ENCODE results near the gene NHLRC4. TPM values are rescaled to one million over a fixed set of nuclear protein-coding genes. Genes with fewer than 3 reads are reported as not detected.

Gene NHLRC4
- total RNA-seq, 1 donor from 2014 or later: 1.3 TPM

- H3K4me1 Mint-ChIP-seq (ENCODE audit: low read depth): peaks cover 4% of the 10 kb centered on the region
Observed at GRCh38 chr16:600781-601180, 34.0 kb downstream of the NHLRC4 start.

DNA sequence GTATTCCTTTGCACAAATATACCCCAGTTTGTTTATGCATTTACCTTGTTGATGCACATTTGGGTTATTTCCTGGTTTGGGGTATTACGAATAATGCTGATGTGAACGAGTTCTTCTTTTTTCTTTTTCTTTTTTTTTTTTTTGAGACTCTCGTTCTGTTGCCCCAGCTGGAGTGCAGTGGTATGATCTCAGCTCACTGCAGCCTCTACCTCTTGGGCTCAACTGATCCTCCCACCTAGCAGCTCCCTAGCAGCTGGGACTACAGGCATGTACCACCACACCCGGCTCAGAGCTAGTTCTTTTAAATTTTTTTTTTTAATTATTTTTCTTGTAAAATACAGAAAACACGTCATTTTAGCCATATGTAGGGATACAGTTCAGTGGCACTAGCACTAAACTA is 37.1 kb downstream of the NHLRC4 start:
- intact Hi-C loops (cut with micrococcal nuclease): no loop called here
- H3K27ac Mint-ChIP-seq: no peak overlapping the region

More at GRCh38 chr16:600781-601180, 34.0 kb downstream of the NHLRC4 start:
- Mint-ChIP-seq H3K27ac (no peak overlapping the region), H3K4me3 (ENCODE audit: low read depth) (no peak overlapping the region), H3K36me3 (ENCODE audit: low read depth) (peaks cover 17% of the 10 kb centered on the region), H3K9me3 (no peaks in the 10 kb centered on the region), H3K27me3 (ENCODE audit: low read depth) (no peaks in the 10 kb centered on the region)
- DNase-seq (ENCODE audit: low spot score): no peak
- intact Hi-C loops (cut with micrococcal nuclease): no loop called here

GRCh38 chr16:606656-607307 is 40.0 kb downstream of the NHLRC4 start:
- Mint-ChIP-seq H3K4me1 (ENCODE audit: low read depth) (peaks cover 2% of the 10 kb centered on the region), H3K27ac (no peak overlapping the region), H3K9me3 (no peaks in the 10 kb centered on the region), H3K4me3 (ENCODE audit: low read depth) (no peak overlapping the region), H3K27me3 (ENCODE audit: low read depth) (no peaks in the 10 kb centered on the region), H3K36me3 (ENCODE audit: low read depth) (no peaks in the 10 kb centered on the region)
- intact Hi-C loops (cut with micrococcal nuclease): no loop called here
- DNase-seq (ENCODE audit: low spot score): no peak

More for the DNA sequence above, 37.1 kb downstream of the NHLRC4 start:
- DNase-seq (ENCODE audit: low spot score): no peak
- no peaks in the 10 kb centered on the region for H3K36me3 Mint-ChIP-seq (ENCODE audit: low read depth)
- no peaks in the 10 kb centered on the region for H3K27me3 Mint-ChIP-seq (ENCODE audit: low read depth)
- no peaks in the 10 kb centered on the region for H3K9me3 Mint-ChIP-seq
- peaks cover 1% of the 10 kb centered on the region for H3K4me1 Mint-ChIP-seq (ENCODE audit: low read depth)
- H3K4me3 Mint-ChIP-seq (ENCODE audit: low read depth): no peak overlapping the region

DNA sequence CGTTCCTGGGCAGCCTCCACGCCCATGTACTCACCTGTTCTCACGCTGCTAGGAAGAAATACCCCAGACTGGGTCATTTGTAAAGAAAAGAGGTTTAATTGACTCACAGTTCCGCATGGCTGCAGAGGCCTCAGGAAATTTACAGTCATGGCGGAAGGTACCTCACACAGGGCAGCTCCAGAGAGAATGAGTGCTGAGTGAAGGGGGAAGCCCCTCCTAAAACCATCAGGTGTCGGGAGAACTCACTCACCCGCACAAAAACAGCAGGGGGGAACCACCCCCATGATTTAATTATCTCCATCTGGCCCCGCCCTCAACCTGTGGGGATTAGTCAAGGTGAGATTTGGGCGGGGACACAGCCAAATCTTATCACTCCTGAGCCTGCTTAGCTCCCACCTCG is 41.2 kb downstream of the NHLRC4 start:
- intact Hi-C loops (cut with micrococcal nuclease): no loop called here
- no peak overlapping the region for H3K27ac Mint-ChIP-seq

DNA sequence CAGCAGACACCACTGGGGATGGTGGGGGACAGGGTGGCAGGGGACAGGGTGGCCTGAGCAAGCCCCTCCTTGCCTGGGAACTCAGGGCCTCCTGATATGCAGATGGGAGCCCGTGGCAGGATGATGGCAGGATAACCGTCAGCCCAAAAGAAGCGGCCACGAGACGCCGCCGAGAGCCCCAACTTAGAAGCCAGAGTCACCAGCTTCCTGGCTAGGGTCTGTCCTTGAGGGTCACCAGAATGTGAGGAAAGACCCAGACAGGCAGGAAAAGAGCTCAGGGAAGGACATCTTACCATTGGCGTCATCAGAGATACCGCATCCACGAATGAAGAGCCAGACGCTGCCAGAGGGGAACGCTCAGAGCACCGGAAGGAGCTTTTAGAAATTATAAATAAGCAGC is 42.5 kb downstream of the NHLRC4 start:
- Mint-ChIP-seq H3K36me3 (ENCODE audit: low read depth) (no peaks in the 10 kb centered on the region), H3K27me3 (ENCODE audit: low read depth) (no peaks in the 10 kb centered on the region), H3K4me1 (ENCODE audit: low read depth) (peaks cover 2% of the 10 kb centered on the region), H3K4me3 (ENCODE audit: low read depth) (no peak overlapping the region), H3K27ac (no peak overlapping the region), H3K9me3 (no peaks in the 10 kb centered on the region)
- intact Hi-C loops (cut with micrococcal nuclease): no loop called here
- no peak for DNase-seq (ENCODE audit: low spot score)

More for the DNA sequence above, 41.2 kb downstream of the NHLRC4 start:
- Mint-ChIP-seq H3K4me1 (ENCODE audit: low read depth) (peaks cover 2% of the 10 kb centered on the region), H3K4me3 (ENCODE audit: low read depth) (no peak overlapping the region), H3K36me3 (ENCODE audit: low read depth) (no peaks in the 10 kb centered on the region), H3K27me3 (ENCODE audit: low read depth) (no peaks in the 10 kb centered on the region), H3K9me3 (no peaks in the 10 kb centered on the region)
- no peak for DNase-seq (ENCODE audit: low spot score)

- no peak for DNase-seq (ENCODE audit: low spot score)
- no peaks in the 10 kb centered on the region for H3K9me3 Mint-ChIP-seq
- H3K27me3 Mint-ChIP-seq (ENCODE audit: low read depth): no peaks in the 10 kb centered on the region
- no peak overlapping the region for H3K27ac Mint-ChIP-seq
- intact Hi-C loops (cut with micrococcal nuclease): no loop called here
- H3K4me3 Mint-ChIP-seq (ENCODE audit: low read depth): no peak overlapping the region
- peaks cover 2% of the 10 kb centered on the region for H3K4me1 Mint-ChIP-seq (ENCODE audit: low read depth)
- H3K36me3 Mint-ChIP-seq (ENCODE audit: low read depth): no peaks in the 10 kb centered on the region
Observed at GRCh38 chr16:609984-610383, 43.2 kb downstream of the NHLRC4 start.

GRCh38 chr16:610513-611381 is 43.9 kb downstream of the NHLRC4 start:
- no peak for DNase-seq (ENCODE audit: low spot score)
- Mint-ChIP-seq H3K27ac (no peak overlapping the region), H3K4me1 (ENCODE audit: low read depth) (peaks cover 2% of the 10 kb centered on the region), H3K27me3 (ENCODE audit: low read depth) (no peaks in the 10 kb centered on the region), H3K36me3 (ENCODE audit: low read depth) (no peaks in the 10 kb centered on the region), H3K4me3 (ENCODE audit: low read depth) (no peak overlapping the region), H3K9me3 (no peaks in the 10 kb centered on the region)
- intact Hi-C loops (cut with micrococcal nuclease): no loop called here

GRCh38 chr16:615122-615521 is 48.3 kb downstream of the NHLRC4 start:
- no peaks in the 10 kb centered on the region for H3K36me3 Mint-ChIP-seq (ENCODE audit: low read depth)
- DNase-seq (ENCODE audit: low spot score): no peak
- H3K27ac Mint-ChIP-seq: no peak overlapping the region
- H3K9me3 Mint-ChIP-seq: no peaks in the 10 kb centered on the region
- intact Hi-C loops (cut with micrococcal nuclease): no loop called here
- no peaks in the 10 kb centered on the region for H3K27me3 Mint-ChIP-seq (ENCODE audit: low read depth)
- peaks cover 2% of the 10 kb centered on the region for H3K4me1 Mint-ChIP-seq (ENCODE audit: low read depth)
- H3K4me3 Mint-ChIP-seq (ENCODE audit: low read depth): no peak overlapping the region

DNA sequence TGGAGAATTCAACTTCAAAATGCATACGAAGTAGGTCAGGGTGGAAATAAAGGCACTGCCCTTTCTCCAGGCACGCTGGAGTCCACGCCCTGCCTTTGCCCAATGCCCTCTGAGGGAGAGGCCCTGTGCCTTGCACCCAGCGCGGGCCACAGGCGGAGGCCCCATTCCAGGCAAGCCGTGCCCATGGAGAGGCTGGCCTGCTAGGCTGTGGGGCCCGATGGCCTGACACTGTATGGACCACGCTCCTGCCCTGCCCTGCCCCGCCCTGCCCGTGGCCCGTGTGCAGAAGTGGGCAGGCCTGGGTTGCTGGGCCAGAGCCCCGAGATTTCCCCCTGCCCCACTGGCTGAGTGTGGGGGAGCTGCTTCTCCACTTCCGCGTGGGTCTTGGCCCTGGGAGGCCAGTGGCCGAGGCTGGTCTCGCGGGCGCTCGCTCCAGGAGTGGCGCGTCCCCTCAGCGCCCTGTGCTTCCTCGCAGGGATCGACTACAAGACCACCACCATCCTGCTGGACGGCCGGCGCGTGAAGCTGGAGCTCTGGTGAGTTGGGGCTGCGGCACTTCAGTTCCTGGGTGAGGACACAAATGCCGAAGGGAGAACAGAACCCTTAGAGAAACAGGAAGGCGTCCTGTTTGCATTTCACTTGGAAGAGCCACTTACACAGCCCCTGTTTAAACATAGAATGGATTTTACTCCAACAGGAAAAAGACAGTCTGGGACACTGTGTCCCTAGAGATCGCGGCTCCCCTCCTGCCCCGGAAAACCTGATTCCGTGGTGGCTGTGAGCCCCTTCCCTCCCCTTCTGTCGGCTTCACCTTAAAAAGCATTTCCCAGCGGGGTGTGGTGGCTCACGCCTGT is 50.2 kb downstream of the NHLRC4 start:
- DNase-seq (ENCODE audit: low spot score): no peak
- intact Hi-C loops (cut with micrococcal nuclease): no loop called here
- Mint-ChIP-seq H3K4me3 (ENCODE audit: low read depth) (no peak overlapping the region), H3K4me1 (ENCODE audit: low read depth) (no peaks in the 10 kb centered on the region), H3K27ac (no peak overlapping the region), H3K27me3 (ENCODE audit: low read depth) (no peaks in the 10 kb centered on the region), H3K36me3 (ENCODE audit: low read depth) (no peaks in the 10 kb centered on the region), H3K9me3 (no peaks in the 10 kb centered on the region)

- intact Hi-C loops (cut with micrococcal nuclease): no loop called here
- Mint-ChIP-seq H3K4me3 (ENCODE audit: low read depth) (no peak overlapping the region), H3K27ac (no peak overlapping the region), H3K9me3 (no peaks in the 10 kb centered on the region), H3K27me3 (ENCODE audit: low read depth) (no peaks in the 10 kb centered on the region), H3K4me1 (ENCODE audit: low read depth) (no peaks in the 10 kb centered on the region), H3K36me3 (ENCODE audit: low read depth) (no peaks in the 10 kb centered on the region)
- DNase-seq (ENCODE audit: low spot score): no peak
Observed at GRCh38 chr16:617855-618254, 51.0 kb downstream of the NHLRC4 start.

All from activated T-helper 2 cell treated with anti-CD3 and anti-CD28 coated beads, Interferon-gamma antibody, Interleukin-2, Interleukin-4, amounts not matched to agents 10 μg/mL and 5 μg/mL and 100 μg/mL, durations not matched to agents 14 hours and 24 hours and 36 hours (primary cell).